Right forelimb (tissue), 1 donor: ENCODE measurements around the gene CREB1.
"Not testable (repeated sequence)": the region's sequence is repeated elsewhere in the genome, so short reads cannot be mapped to it uniquely, and the experiment has no call there.

Experiments
- DNase-seq: peaks from one replicate; pipeline ENCODE4 v3.0.0-alpha.2; 2018

CREB1 gene

DNA sequence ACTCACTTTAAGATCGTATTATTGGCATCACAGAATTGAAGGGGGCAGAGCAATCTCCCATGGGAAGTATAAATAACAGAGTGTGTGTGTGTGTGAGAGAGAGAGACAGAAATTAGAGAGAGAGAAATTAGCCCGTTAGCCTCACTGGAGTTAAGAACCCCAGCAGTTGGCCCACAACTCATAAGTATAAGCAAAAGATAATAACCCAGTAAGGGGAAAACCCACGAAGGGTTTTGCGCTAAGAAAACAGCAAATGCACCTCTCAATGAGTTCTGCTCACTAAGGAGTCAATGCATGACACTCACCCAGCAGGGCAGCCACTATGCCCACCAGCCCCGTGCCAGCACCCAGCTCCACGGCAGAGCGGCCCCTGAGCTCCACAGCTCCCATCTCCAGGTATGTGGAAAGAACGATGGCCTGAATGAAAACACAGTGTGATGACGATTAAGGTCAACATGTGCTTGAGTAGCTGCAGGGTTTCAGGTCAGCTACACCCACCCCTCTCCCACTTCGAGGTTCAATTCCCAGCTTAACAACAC, 91.8 kb downstream of the CREB1 start:
- no peak for DNase-seq

DNA sequence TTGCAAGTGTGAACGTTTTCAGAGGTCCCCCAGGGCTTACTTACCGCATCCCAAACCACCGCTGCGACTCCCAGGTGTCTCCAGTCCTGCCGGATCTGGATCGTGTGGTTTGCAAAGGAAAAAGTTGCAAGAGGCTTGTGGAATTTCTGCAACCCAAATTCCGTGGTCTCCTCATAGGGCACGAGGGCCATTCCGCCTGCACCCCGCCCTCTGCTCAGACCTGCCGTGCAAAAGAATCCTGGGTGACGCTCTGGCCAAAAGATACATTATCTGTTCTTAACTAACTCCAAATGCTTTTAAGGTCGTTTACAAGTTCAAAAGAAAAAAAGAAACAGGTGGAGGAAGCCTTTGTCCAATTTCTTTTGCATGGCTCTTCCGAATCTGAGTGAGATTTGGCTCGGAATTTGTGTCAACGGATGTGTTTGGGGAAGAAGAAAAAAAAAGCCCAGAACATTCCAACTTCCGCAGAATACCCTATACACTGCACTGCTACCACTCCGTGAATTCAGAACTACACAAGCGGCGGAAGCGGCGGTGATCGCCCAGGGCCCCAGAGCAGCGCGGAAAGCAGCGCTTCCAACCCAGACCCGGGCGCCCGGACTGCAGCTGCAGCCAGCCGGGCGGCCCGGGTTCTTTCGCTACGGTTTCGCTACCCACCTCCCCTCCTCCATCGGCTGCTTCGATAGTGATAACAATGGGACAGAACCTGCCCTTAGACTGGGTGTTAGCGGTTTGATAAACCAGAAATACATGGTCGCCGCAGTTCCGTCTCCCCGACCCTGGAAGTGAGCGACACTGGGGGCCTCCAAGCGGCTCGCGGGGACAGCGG, 94.6 kb downstream of the CREB1 start:
- DNase-seq, result peak; percentile 80

DNA sequence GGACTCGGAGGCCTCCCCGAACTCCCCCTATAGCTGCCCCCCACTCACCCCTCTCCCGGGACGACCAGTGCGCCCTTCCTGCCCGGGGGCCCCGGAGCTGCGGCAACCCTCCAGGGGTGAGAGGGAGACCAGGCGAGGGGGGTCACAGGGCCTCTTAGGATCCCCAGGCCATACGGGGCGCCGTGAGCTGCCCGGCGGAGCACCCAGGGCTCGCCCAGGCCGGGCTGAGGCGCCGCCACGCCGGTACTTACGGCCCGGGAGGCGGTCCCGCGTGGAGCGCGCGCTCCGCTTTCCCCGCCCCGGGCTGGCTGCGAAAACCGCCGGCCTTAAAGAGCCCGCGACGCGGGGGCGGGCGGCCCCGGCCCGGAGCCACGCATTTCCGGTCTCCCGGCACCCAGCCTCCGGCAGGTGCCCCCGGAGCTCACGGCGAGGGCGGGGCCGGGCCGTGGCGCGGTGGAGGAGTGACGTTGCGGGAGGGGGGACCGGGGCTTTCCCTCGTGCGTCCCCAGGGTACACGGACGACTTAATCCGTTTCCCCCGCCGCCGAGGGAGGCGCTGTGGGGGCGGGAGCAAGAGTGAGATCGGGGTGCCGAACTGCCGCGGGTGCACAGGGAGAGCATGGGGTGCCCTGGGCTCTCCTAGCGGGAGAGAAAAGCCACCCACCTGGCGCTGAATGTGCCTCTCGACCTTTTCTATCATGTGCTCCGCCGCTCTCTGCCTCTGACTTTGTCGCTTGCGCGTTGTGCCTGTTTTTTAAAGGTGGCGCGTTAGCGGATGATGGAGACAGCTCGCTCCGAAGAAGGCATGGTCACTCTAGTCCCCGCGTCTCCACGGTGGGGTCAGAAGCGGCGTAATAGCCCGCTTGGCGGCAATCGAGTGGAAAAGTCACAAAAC, 95.5 kb downstream of the CREB1 start, which contains the start of gene METTL21A:
METTL21A (minus strand) TSS at position 381 of the 894 bp plus-strand sequence. CDS start 1,019 bp downstream, outside the sequence.
- DNase-seq, result peak; percentile 92

DNA sequence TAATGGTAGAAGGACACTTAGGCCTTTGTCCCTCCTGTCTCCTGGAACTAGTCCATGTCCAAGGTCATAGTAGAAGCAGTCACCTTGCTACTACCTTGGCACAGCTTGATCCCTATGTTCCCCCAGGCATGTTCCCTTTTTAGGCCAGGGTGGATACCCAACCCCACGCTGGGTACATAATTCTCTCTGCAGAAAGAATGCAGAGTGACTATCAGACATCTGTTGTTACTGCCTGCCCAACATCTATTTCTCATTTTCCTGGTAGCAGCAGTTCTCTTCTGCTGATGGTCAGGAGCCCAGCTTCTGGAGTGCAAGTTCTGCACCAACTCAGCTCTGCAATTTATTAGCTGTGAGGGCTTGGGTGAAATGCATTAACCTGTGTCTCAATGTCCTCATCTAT, 99.8 kb downstream of the CREB1 start:
- no peak for DNase-seq

DNA sequence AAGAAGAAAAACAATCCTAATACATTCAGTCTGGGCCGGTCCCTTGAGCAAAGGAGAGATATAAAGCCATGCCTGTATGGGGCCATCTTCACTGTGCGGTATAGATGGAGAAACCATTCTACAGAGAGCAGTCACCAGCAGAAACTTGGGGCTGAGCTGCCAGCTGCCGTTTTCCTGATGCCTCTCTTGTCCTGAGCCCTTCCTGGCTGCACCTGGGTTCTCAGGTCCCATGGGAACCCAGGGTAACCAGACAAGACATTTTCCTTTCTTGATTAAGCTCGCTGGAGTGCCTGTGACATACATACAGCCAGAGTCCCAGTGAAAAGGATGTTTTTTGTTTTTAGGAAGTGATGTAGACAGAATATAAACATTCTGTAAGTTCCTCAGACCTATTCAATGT, 100.7 kb downstream of the CREB1 start:
- no peak for DNase-seq

DNA sequence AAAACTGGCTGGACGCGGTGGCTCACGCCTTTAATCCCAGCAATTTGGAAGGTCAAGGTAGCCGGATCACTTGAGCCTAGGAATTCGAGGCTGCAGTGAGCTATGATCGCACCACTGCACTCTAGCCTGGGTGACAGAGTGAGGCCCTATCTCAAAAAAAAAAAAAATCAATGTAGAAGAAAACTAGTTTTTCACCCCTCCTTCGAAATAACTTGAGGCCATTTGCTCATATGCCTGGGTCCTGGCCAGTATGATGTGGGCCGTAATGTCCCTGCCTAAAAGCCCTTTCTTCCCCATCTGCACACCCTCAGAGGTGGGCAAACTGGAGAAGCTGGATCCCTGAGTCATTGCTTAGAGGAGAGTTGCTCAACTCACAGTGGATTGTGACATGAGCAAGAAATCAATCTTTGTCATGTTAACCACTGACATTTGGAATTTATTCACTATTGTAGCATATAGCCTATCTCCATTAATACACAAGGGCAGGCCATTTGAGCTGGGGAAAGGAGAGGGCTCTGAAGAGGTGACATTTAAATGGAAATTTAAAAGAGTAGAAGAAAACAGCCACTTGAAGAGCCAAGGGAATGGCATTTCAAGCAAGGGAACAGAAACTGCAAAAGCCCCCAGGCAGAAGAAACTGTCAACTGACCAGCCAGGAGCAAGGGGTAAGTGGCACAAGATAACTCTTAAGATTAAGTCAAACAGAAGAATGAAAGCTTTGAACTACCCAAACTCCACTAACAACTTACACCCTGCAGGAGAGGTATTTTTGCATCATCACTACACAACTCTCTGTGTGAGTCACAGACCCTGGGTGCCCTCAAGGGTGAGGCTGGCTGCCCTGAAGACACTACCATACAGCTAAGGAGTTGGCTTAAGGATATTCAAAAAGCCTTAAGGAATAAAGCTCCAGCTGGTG, 103.1 kb downstream of the CREB1 start:
- no peak for DNase-seq

DNA sequence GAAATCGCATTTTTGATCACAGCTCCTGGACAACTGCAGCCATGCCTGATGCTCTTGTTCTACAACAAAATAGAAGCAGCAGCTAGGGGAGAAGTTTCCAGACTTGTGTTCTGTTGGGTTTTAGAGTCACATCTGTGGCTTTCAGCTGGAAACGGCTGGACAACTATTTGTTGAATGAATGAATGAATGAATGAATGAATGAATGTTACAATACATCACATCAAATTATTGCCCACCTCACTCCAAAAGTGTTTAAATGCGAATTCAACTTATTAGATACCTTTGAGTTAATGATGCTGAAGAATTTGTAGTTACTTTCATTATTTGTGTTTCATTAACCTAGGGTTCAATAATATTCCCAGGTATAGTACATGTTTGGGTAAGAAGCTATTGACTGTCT, 103.9 kb downstream of the CREB1 start:
- no peak for DNase-seq

DNA sequence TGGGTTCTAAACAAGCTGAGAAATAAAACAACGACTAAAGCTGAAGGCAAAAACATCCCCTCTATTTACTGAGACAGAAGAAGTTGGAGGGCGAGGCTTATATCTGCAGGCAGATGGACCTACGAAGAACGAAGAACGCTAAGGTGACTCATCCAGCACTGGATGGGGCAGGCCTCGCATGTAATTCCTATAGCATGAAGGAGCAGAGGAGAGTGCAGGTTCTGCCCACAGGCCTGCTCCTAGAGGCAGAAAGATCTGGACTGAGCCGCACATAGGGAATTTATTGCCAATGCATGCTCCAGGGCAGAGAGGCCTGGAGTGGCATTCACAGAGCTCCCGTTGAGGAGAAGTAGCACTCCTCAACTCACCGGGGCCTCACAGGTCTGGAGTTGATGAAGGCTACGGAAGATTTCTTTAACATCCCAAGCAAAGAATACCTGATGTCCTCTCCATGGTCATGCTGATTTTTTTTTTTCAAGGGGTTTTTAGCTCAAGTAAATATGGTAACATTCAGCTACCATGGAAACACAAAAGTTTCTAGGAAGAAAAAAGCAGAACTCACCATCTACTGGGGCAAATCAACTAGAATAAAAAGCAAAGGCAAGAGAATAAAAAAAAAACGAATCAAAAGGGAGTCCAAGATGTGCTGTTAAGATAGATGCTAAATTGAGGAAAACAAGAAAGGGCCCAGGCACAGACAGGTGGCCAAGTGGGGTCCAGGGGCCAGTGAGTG, 105.9 kb downstream of the CREB1 start:
- no peak for DNase-seq

DNA sequence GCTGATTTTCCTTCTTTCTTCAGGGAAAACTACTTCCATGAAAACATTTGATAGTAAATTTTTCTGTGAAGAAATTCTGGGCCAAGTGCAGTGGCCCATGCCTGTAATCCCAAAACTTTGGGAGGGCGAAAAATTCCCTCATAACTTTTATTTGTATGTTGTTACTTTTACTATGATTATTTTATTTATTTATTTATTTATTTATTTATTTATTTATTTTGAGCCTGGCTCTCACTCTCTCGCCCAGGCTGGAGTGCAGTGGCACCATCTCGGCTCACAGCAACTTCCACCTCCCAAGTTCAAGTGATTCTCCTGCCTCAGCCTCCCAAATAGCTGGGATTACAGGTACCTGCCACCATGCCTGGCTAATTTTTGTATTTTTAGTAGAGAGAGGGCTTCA, 109.5 kb downstream of the CREB1 start:
- DNase-seq, result not testable (repeated sequence)

DNA sequence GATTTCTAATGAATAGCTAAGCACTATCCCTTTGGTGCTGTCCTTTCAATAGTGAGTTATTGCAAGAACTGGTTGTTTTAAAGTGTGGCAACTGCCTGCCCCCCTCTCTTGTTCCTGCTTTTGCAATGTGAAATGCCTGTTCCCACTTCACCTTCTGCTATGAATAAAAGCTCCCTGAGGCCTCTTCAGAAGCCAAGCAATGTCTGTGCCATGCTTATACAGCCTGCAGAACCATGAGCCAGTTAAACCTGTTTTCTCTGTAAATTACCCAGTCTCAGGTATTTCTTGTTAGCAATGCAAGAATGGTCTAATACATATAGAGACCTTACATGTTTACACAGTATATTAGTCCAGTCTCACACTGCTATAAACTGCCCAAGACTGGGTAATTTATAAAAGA, 110.4 kb downstream of the CREB1 start:
- no peak for DNase-seq

DNA sequence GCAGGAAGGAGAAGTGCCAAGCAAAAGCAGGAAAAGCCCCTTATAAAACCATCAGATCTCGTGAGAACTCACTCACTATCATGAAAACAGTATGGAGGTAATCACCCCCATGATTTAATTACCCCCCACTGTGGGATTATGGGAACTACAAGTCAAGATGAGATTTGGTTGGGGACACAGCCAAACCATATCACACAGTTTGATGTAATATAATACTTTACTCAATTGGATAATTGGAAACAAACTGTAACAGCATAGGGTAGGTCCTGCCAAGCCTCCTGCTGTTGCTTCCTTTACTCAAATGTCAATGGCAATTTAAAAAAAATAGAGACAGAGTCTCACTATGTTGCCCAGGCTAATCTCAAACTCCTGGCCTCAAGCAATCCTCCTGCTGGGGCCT, 110.9 kb downstream of the CREB1 start:
- no peak for DNase-seq

DNA sequence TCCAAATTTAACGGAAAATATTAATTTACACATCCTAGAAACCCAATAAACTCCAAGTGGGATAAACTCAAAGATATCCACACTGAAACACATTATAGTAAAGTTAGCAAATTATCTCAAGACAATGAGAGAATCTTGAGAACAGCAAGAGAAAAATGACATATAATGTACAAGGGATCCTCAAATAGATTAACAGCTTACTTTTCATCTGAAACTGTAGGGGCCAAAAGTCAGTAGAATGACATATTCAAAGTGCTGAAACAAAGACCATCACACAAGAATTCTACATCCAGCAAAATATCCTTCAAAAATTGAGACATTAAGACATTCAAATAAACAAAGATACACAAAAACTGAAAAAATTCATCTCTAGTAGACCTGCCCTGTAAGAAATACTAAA, 114.1 kb downstream of the CREB1 start:
- DNase-seq, result no peak

DNA sequence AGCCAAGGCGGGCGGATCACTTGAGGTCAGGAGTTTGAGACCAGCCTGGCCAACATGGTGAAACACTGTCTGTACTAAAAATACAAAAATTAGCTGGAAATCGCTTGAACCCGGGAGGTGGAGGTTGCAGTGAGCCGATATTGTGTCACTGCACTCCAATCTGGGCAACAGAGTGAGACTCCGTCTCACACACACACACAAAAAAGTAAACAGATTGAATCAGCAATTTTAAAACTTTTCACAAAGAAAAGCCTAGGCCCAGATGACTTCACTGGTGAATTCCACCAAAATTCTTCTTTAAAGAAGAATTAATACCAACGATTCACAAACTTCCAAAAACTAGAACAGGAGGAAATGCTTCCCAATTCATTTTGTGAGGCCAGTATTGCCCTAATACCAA, 116.8 kb downstream of the CREB1 start:
- DNase-seq, result not testable (repeated sequence)
